Measurements from ENCODE around the gene IFT74. TPM values are rescaled to one million over a fixed set of nuclear protein-coding genes. Genes with fewer than 3 reads are reported as not detected.

Gene IFT74
- total RNA-seq, 1 experiment from 2014 or later, result 6.2 TPM

- POLR2A ChIA-PET (ENCODE audit: unreplicated experiment), result no interaction called here
- no peaks in the 10 kb centered on the region for H3K36me3 ChIP-seq (ENCODE audit: low read depth, low read length)
These were observed 19.8 kb downstream of the IFT74 start for GRCh38 chr9:26975728-26976707.

GRCh38 chr9:26983340-26983739, 27.1 kb downstream of the IFT74 start:
- intact Hi-C loops (cut with micrococcal nuclease), result no loop called here
- Histone ChIP-seq H3K9me3 (ENCODE audit: low read length) (no peaks in the 10 kb centered on the region), H3K9me2 (replicated peaks; ENCODE audit: low read length) (no peaks in the 10 kb centered on the region), H3K36me3 (ENCODE audit: low read depth, low read length) (no peaks in the 10 kb centered on the region), H2AFZ (ENCODE audit: low read length) (no peak overlapping the region), H3K4me2 (ENCODE audit: low read length) (no peak overlapping the region), H3K4me3 (ENCODE audit: low read length) (no peak overlapping the region), H3K27me3 (ENCODE audit: low read length) (no peaks in the 10 kb centered on the region), H3K4me1 (ENCODE audit: insufficient read depth, low read length) (no peaks in the 10 kb centered on the region), H3K9ac (ENCODE audit: low read length) (no peak overlapping the region), H4K20me1 (ENCODE audit: low read length) (no peaks in the 10 kb centered on the region), H3K79me2 (ENCODE audit: low read length) (no peaks in the 10 kb centered on the region), H3F3A (ENCODE audit: low read length, unreplicated experiment) (no peaks in the 10 kb centered on the region), H3K27ac (ENCODE audit: low read length) (no peak overlapping the region)
- CTCF ChIA-PET, result no interaction called here
- TF ChIP-seq EZH2phosphoT487 (IDR thresholded peaks at IDR 0.05; ENCODE audit: borderline replicate concordance, low read length) (no peak), CTCF (conservative IDR thresholded peaks at IDR 0.05; ENCODE audit: low read depth, low read length) (no peak), EZH2 (IDR thresholded peaks at IDR 0.05; ENCODE audit: low read length, unreplicated experiment) (no peak)
- no TSS peak for BruUV-seq (replicated peaks)
- no peak for DNase-seq
- POLR2A ChIA-PET (ENCODE audit: unreplicated experiment), result no interaction called here
- ATAC-seq, result no peak

More at GRCh38 chr9:26975728-26976707, 19.8 kb downstream of the IFT74 start:
- CTCF ChIA-PET, result no interaction called here
- H3K27ac ChIP-seq (ENCODE audit: low read length), result no peak overlapping the region
- intact Hi-C loops (cut with micrococcal nuclease), result loop anchor here (10.0 kb wide), 1 partner anchor 231 kb away; no protein-coding TSS in a partner anchor
- no TSS peak for BruUV-seq (replicated peaks)
- no peaks in the 10 kb centered on the region for H3K79me2 ChIP-seq (ENCODE audit: low read length)
- no peaks in the 10 kb centered on the region for H4K20me1 ChIP-seq (ENCODE audit: low read length)
- no peak overlapping the region for H3K9ac ChIP-seq (ENCODE audit: low read length)
- ATAC-seq, result no peak; the same call in 1 of the 2 replicates
- no peak for TF ChIP-seq EZH2 (IDR thresholded peaks at IDR 0.05; ENCODE audit: low read length, unreplicated experiment)
- TF ChIP-seq CTCF (conservative IDR thresholded peaks at IDR 0.05; ENCODE audit: low read depth, low read length), result peak; percentile 56
- H3K9me3 ChIP-seq (ENCODE audit: low read length), result no peaks in the 10 kb centered on the region
- no peak overlapping the region for H3K4me2 ChIP-seq (ENCODE audit: low read length)
- no peak overlapping the region for H3K4me3 ChIP-seq (ENCODE audit: low read length)
- H3F3A ChIP-seq (ENCODE audit: low read length, unreplicated experiment), result no peaks in the 10 kb centered on the region
- H2AFZ ChIP-seq (ENCODE audit: low read length), result no peak overlapping the region
- no peaks in the 10 kb centered on the region for H3K4me1 ChIP-seq (ENCODE audit: insufficient read depth, low read length)
- no peaks in the 10 kb centered on the region for H3K9me2 ChIP-seq (replicated peaks; ENCODE audit: low read length)
- H3K27me3 ChIP-seq (ENCODE audit: low read length), result no peaks in the 10 kb centered on the region
- DNase-seq, result peak; percentile 47

- H4K20me1 ChIP-seq (ENCODE audit: low read length), result no peaks in the 10 kb centered on the region
- ChIA-PET CTCF (no interaction called here), POLR2A (ENCODE audit: unreplicated experiment) (no interaction called here)
- H3K36me3 ChIP-seq (ENCODE audit: low read depth, low read length), result no peaks in the 10 kb centered on the region
- no peak for DNase-seq
- intact Hi-C loops (cut with micrococcal nuclease), result no loop called here
- TF ChIP-seq EZH2 (IDR thresholded peaks at IDR 0.05; ENCODE audit: low read length, unreplicated experiment) (no peak), CTCF (conservative IDR thresholded peaks at IDR 0.05; ENCODE audit: low read depth, low read length) (no peak), EZH2phosphoT487 (IDR thresholded peaks at IDR 0.05; ENCODE audit: borderline replicate concordance, low read length) (no peak)
- H3K4me3 ChIP-seq (ENCODE audit: low read length), result no peak overlapping the region
- H3F3A ChIP-seq (ENCODE audit: low read length, unreplicated experiment), result no peaks in the 10 kb centered on the region
- no peaks in the 10 kb centered on the region for H3K9me3 ChIP-seq (ENCODE audit: low read length)
- H3K27me3 ChIP-seq (ENCODE audit: low read length), result no peaks in the 10 kb centered on the region
- H3K79me2 ChIP-seq (ENCODE audit: low read length), result no peaks in the 10 kb centered on the region
- no TSS peak for BruUV-seq (replicated peaks)
- no peak overlapping the region for H3K9ac ChIP-seq (ENCODE audit: low read length)
- H2AFZ ChIP-seq (ENCODE audit: low read length), result no peak overlapping the region
- H3K27ac ChIP-seq (ENCODE audit: low read length), result no peak overlapping the region
- no peaks in the 10 kb centered on the region for H3K9me2 ChIP-seq (replicated peaks; ENCODE audit: low read length)
- no peak overlapping the region for H3K4me2 ChIP-seq (ENCODE audit: low read length)
- no peaks in the 10 kb centered on the region for H3K4me1 ChIP-seq (ENCODE audit: insufficient read depth, low read length)
- no peak for ATAC-seq
These were observed 39.6 kb downstream of the IFT74 start for GRCh38 chr9:26995810-26996209.
